ENCODE data around the gene DUOXA2. TPM values are rescaled to one million over a fixed set of nuclear protein-coding genes. Genes with fewer than 3 reads are reported as not detected.

DUOXA2 gene
- total RNA-seq, 2 experiments from 2014 or later = not detected

GRCh38 chr15:45115312-45115820 lies 1.2 kb downstream of the DUOXA2 start:
- ChIA-PET POLR2A (no interaction called here), CTCF (interaction anchor here (1.6 kb wide), 1 partner anchor 11 kb away, joined by 5 read pairs; no protein-coding TSS in a partner anchor)
- H3K4me3 Mint-ChIP-seq = no peak overlapping the region
- H3K27ac Mint-ChIP-seq = no peak overlapping the region
- peaks cover 73% of the 10 kb centered on the region for H3K27me3 Mint-ChIP-seq
- no peak for DNase-seq
- H3K36me3 Mint-ChIP-seq (ENCODE audit: low read depth) = no peaks in the 10 kb centered on the region
- H3K9me3 Mint-ChIP-seq = no peaks in the 10 kb centered on the region
- H3K4me1 Mint-ChIP-seq = peaks cover 30% of the 10 kb centered on the region

- POLR2A ChIA-PET = no interaction called here
Measured at GRCh38 chr15:45116006-45116481, 1.9 kb downstream of the DUOXA2 start.

GRCh38 chr15:45116482-45117307 lies 2.6 kb downstream of the DUOXA2 start:
- Mint-ChIP-seq H3K27ac (no peak overlapping the region), H3K9me3 (no peaks in the 10 kb centered on the region), H3K27me3 (peaks cover 74% of the 10 kb centered on the region), H3K36me3 (ENCODE audit: low read depth) (no peaks in the 10 kb centered on the region), H3K4me3 (no peak overlapping the region), H3K4me1 (peaks cover 30% of the 10 kb centered on the region)
- POLR2A ChIA-PET = no interaction called here
- DNase-seq = no peak
- CTCF ChIA-PET = no interaction called here

More at GRCh38 chr15:45116006-45116481, 1.9 kb downstream of the DUOXA2 start:
- Mint-ChIP-seq H3K4me3 (no peak overlapping the region), H3K27ac (no peak overlapping the region), H3K27me3 (peaks cover 73% of the 10 kb centered on the region), H3K36me3 (ENCODE audit: low read depth) (no peaks in the 10 kb centered on the region), H3K9me3 (no peaks in the 10 kb centered on the region), H3K4me1 (peaks cover 30% of the 10 kb centered on the region)
- CTCF ChIA-PET = no interaction called here
- DNase-seq = no peak

GRCh38 chr15:45117308-45118130 lies 3.4 kb downstream of the DUOXA2 start:
- H3K27ac Mint-ChIP-seq = no peak overlapping the region
- no peaks in the 10 kb centered on the region for H3K36me3 Mint-ChIP-seq (ENCODE audit: low read depth)
- ChIA-PET POLR2A (interaction anchor here (1.2 to 1.4 kb wide), 3 partner anchors 9 to 50 kb away, joined by 3 to 6 read pairs (median 4); no protein-coding TSS in a partner anchor), CTCF (interaction anchor here (0.7 to 1.9 kb wide), 42 partner anchors 8 to 572 kb away, joined by 3 to 20 read pairs (median 4); partner anchors contain the start of genes DUOX1 and DUOXA1)
- H3K4me3 Mint-ChIP-seq = no peak overlapping the region
- H3K4me1 Mint-ChIP-seq = peaks cover 24% of the 10 kb centered on the region
- peaks cover 68% of the 10 kb centered on the region for H3K27me3 Mint-ChIP-seq
- DNase-seq = no peak
- no peaks in the 10 kb centered on the region for H3K9me3 Mint-ChIP-seq

- H3K9me3 Mint-ChIP-seq = no peaks in the 10 kb centered on the region
- peaks cover 22% of the 10 kb centered on the region for H3K4me1 Mint-ChIP-seq
- H3K36me3 Mint-ChIP-seq (ENCODE audit: low read depth) = no peaks in the 10 kb centered on the region
- ChIA-PET POLR2A (interaction anchor here (1.2 to 1.4 kb wide), 3 partner anchors 9 to 49 kb away, joined by 3 to 6 read pairs (median 4); no protein-coding TSS in a partner anchor), CTCF (interaction anchor here (0.6 to 1.9 kb wide), 45 partner anchors 9 to 572 kb away, joined by 3 to 20 read pairs (median 4); partner anchors contain the start of genes DUOX1 and DUOXA1)
- no peak overlapping the region for H3K27ac Mint-ChIP-seq
- no peak overlapping the region for H3K4me3 Mint-ChIP-seq
- DNase-seq = peak; percentile 86
- H3K27me3 Mint-ChIP-seq = peaks cover 65% of the 10 kb centered on the region
Measured at GRCh38 chr15:45118131-45118588, 4.0 kb downstream of the DUOXA2 start.

- Mint-ChIP-seq H3K4me3 (no peak overlapping the region), H3K27ac (no peak overlapping the region), H3K36me3 (ENCODE audit: low read depth) (no peaks in the 10 kb centered on the region), H3K27me3 (peaks cover 56% of the 10 kb centered on the region), H3K4me1 (peaks cover 20% of the 10 kb centered on the region), H3K9me3 (no peaks in the 10 kb centered on the region)
- CTCF ChIA-PET = interaction anchor here (0.8 to 1.9 kb wide), 23 partner anchors 8 to 573 kb away, joined by 3 to 20 read pairs (median 5); partner anchors contain the start of genes DUOX1 and DUOXA1
- POLR2A ChIA-PET = interaction anchor here (1.4 kb wide), 1 partner anchor 8 kb away, joined by 3 read pairs; no protein-coding TSS in a partner anchor
- DNase-seq = no peak
Measured at GRCh38 chr15:45118996-45119395, 4.9 kb downstream of the DUOXA2 start.

- H3K36me3 Mint-ChIP-seq (ENCODE audit: low read depth) = no peaks in the 10 kb centered on the region
- H3K4me3 Mint-ChIP-seq = no peak overlapping the region
- peaks cover 53% of the 10 kb centered on the region for H3K27me3 Mint-ChIP-seq
- no peak overlapping the region for H3K27ac Mint-ChIP-seq
- ChIA-PET CTCF (no interaction called here), POLR2A (no interaction called here)
- DNase-seq = no peak
- peaks cover 17% of the 10 kb centered on the region for H3K4me1 Mint-ChIP-seq
- no peaks in the 10 kb centered on the region for H3K9me3 Mint-ChIP-seq
Measured at GRCh38 chr15:45120081-45120972, 6.2 kb downstream of the DUOXA2 start.

- H3K27me3 Mint-ChIP-seq = peaks cover 53% of the 10 kb centered on the region
- H3K4me1 Mint-ChIP-seq = peaks cover 16% of the 10 kb centered on the region
- POLR2A ChIA-PET = interaction anchor here (1.4 kb wide), 1 partner anchor 281 kb away, joined by 4 read pairs; a partner anchor contains a TSS
- H3K4me3 Mint-ChIP-seq = no peak overlapping the region
- no peak overlapping the region for H3K27ac Mint-ChIP-seq
- no peaks in the 10 kb centered on the region for H3K9me3 Mint-ChIP-seq
- DNase-seq = no peak
- no peaks in the 10 kb centered on the region for H3K36me3 Mint-ChIP-seq (ENCODE audit: low read depth)
- CTCF ChIA-PET = interaction anchor here (1.5 kb wide), 1 partner anchor 8 kb away, joined by 4 read pairs; no protein-coding TSS in a partner anchor
Measured at GRCh38 chr15:45121020-45121419, 6.9 kb downstream of the DUOXA2 start.

- H3K9me3 Mint-ChIP-seq = no peaks in the 10 kb centered on the region
- CTCF ChIA-PET = interaction anchor here (1.2 to 1.5 kb wide), 2 partner anchors 9 to 84 kb away, joined by 4 read pairs; no protein-coding TSS in a partner anchor
- peaks cover 14% of the 10 kb centered on the region for H3K4me1 Mint-ChIP-seq
- no peaks in the 10 kb centered on the region for H3K36me3 Mint-ChIP-seq (ENCODE audit: low read depth)
- POLR2A ChIA-PET = interaction anchor here (1.4 kb wide), 1 partner anchor 280 kb away, joined by 4 read pairs; a partner anchor contains a TSS
- no peak overlapping the region for H3K4me3 Mint-ChIP-seq
- DNase-seq = no peak
- H3K27ac Mint-ChIP-seq = no peak overlapping the region
- peaks cover 51% of the 10 kb centered on the region for H3K27me3 Mint-ChIP-seq
Measured at GRCh38 chr15:45121706-45122417, 7.7 kb downstream of the DUOXA2 start.

- Mint-ChIP-seq H3K27ac (no peak overlapping the region), H3K4me3 (no peak overlapping the region), H3K9me3 (no peaks in the 10 kb centered on the region), H3K27me3 (peaks cover 46% of the 10 kb centered on the region), H3K4me1 (peaks cover 7% of the 10 kb centered on the region), H3K36me3 (ENCODE audit: low read depth) (no peaks in the 10 kb centered on the region)
- no peak for DNase-seq
- ChIA-PET CTCF (no interaction called here), POLR2A (no interaction called here)
Measured at GRCh38 chr15:45122719-45123118, 8.6 kb downstream of the DUOXA2 start.

GRCh38 chr15:45123397-45123796 lies 9.3 kb downstream of the DUOXA2 start:
- peaks cover 46% of the 10 kb centered on the region for H3K27me3 Mint-ChIP-seq
- peaks cover 1% of the 10 kb centered on the region for H3K4me1 Mint-ChIP-seq
- no peak overlapping the region for H3K27ac Mint-ChIP-seq
- no peaks in the 10 kb centered on the region for H3K36me3 Mint-ChIP-seq (ENCODE audit: low read depth)
- ChIA-PET POLR2A (interaction anchor here (1.5 kb wide), 1 partner anchor 10 kb away, joined by 3 read pairs; no protein-coding TSS in a partner anchor), CTCF (no interaction called here)
- no peaks in the 10 kb centered on the region for H3K9me3 Mint-ChIP-seq
- DNase-seq = no peak
- no peak overlapping the region for H3K4me3 Mint-ChIP-seq
